Measurements from ENCODE around the gene TAF15. TPM values are rescaled to one million over a fixed set of nuclear protein-coding genes. Genes with fewer than 3 reads are reported as not detected.

The TAF15 gene
- total and polyA plus RNA-seq, 3 donors from 2014 or later, result 133 to 185 (median 160) TPM

DNA sequence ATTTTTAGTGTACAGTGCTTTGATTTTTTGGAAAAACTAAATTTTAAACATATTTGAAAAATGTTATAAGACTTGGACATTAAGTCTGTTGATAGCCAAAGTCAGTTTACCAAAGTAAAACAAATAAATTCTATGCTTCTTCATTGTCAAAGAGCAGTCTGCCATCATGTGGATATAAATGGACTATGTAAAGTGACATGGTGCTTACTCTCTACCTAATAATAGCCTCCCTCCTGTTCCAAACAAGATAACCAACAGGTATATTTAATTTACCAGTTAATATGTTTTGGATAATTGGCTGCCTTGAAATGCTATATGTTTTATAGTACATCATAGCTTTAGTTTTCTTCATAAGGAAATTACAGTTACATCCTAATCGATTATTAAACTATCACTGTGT, 15.9 kb downstream of the TAF15 start:
- H3K27ac ChIP-seq, result no peak overlapping the region
- WGBS, 2 donors, result 94 to 98% methylated on average over 1 of the region's 1 CpG
- no peaks in the 10 kb centered on the region for H3K36me3 ChIP-seq (ENCODE audit: low read depth, missing control alignments)
- H3K4me1 ChIP-seq, result no peaks in the 10 kb centered on the region
- TF ChIP-seq, protein P1, sequence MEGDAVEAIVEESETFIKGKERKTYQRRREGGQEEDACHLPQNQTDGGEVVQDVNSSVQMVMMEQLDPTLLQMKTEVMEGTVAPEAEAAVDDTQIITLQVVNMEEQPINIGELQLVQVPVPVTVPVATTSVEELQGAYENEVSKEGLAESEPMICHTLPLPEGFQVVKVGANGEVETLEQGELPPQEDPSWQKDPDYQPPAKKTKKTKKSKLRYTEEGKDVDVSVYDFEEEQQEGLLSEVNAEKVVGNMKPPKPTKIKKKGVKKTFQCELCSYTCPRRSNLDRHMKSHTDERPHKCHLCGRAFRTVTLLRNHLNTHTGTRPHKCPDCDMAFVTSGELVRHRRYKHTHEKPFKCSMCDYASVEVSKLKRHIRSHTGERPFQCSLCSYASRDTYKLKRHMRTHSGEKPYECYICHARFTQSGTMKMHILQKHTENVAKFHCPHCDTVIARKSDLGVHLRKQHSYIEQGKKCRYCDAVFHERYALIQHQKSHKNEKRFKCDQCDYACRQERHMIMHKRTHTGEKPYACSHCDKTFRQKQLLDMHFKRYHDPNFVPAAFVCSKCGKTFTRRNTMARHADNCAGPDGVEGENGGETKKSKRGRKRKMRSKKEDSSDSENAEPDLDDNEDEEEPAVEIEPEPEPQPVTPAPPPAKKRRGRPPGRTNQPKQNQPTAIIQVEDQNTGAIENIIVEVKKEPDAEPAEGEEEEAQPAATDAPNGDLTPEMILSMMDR (IDR thresholded peaks at IDR 0.05), result no peak
- TF ChIP-seq POLR2A (IDR thresholded peaks at IDR 0.05), result no peak
- no peaks in the 10 kb centered on the region for H3K9me3 ChIP-seq
- no peak overlapping the region for H3K4me3 ChIP-seq
- intact Hi-C loops (cut with DNase I; ENCODE audit: low total_unique reads), result no loop called here
- no peaks in the 10 kb centered on the region for H3K27me3 ChIP-seq
- no peak for DNase-seq

DNA sequence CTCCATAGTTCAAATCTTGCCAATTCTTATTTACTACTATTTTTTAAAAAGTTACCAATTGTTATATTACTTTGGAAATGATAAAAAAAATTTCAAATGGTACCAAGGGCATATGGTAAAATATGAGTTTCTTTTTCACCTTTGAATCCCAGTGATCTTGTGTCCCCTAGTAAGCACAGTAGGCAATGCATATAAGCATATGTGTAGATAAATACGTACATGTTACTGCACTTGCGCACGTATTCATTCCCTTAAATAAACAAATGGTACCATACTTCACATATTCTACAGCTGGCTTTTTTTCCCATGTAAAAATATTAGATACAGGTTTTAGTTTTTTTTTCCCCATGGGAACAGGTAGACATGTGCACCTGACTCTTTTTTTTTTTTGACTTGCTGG, 31.8 kb downstream of the TAF15 start:
- H3K4me3 ChIP-seq, result no peak overlapping the region
- TF ChIP-seq, protein P1 (IDR thresholded peaks at IDR 0.05), result no peak
- TF ChIP-seq POLR2A (IDR thresholded peaks at IDR 0.05), result no peak
- H3K27me3 ChIP-seq, result no peaks in the 10 kb centered on the region
- H3K9me3 ChIP-seq, result no peaks in the 10 kb centered on the region
- no peak overlapping the region for H3K27ac ChIP-seq
- WGBS, 2 donors, result 74 to 88% methylated on average over 3 of the region's 3 CpGs
- intact Hi-C loops (cut with DNase I; ENCODE audit: low total_unique reads), result no loop called here
- DNase-seq, result no peak
- H3K36me3 ChIP-seq (ENCODE audit: low read depth, missing control alignments), result no peaks in the 10 kb centered on the region
- H3K4me1 ChIP-seq, result no peaks in the 10 kb centered on the region

DNA sequence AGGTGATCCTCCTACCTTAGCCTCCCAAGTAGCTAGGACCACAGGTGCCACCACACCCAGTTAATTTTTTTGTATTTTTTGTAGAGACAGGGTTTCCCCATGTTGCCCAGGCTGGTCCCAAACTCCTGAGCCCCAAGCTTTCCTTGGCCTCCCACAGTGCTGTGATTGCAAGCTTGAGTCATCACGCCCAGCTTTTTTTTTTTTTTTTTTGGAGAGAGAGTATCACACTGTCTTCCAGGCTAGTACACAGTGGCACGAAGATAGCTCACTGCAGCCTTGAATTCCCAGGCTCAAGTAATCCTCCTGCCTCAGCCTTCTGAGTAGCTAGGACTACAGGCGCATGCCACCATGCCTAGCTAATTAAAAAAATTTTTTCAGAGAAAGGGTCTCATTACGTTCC, 32.2 kb downstream of the TAF15 start:
- WGBS, 2 donors, result 56 to 70% methylated on average over 4 of the region's 4 CpGs
- no peak overlapping the region for H3K27ac ChIP-seq
- no peaks in the 10 kb centered on the region for H3K4me1 ChIP-seq
- TF ChIP-seq, protein P1 (IDR thresholded peaks at IDR 0.05), result no peak
- TF ChIP-seq POLR2A (IDR thresholded peaks at IDR 0.05), result no peak
- no peaks in the 10 kb centered on the region for H3K36me3 ChIP-seq (ENCODE audit: low read depth, missing control alignments)
- DNase-seq, result no peak
- no peak overlapping the region for H3K4me3 ChIP-seq
- intact Hi-C loops (cut with DNase I; ENCODE audit: low total_unique reads), result no loop called here
- no peaks in the 10 kb centered on the region for H3K27me3 ChIP-seq
- no peaks in the 10 kb centered on the region for H3K9me3 ChIP-seq

DNA sequence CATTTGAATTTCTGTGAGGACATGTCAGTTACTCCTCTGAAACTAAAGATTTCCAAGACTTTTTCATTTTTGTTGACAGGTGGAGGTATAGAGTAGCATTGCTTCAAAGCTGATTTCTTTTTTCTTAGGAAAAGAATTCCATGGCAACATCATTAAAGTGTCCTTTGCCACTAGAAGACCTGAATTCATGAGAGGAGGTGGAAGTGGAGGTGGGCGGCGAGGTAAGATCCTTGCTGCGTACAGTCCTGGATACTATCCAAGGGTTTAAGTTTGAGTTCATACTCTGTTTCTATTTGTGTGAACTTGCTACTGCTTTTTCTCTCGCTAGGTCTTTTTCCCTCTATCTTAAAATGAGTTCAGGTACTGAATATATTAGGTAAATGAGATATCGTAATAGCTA, 33.0 kb downstream of the TAF15 start:
- Histone ChIP-seq H3K9me3 (no peaks in the 10 kb centered on the region), H3K27ac (no peak overlapping the region), H3K4me1 (no peaks in the 10 kb centered on the region), H3K27me3 (no peaks in the 10 kb centered on the region), H3K36me3 (ENCODE audit: low read depth, missing control alignments) (no peaks in the 10 kb centered on the region), H3K4me3 (no peak overlapping the region)
- WGBS, 2 donors, result 83 to 92% methylated on average over 5 of the region's 5 CpGs
- TF ChIP-seq POLR2A (IDR thresholded peaks at IDR 0.05), result no peak
- TF ChIP-seq, protein P1 (IDR thresholded peaks at IDR 0.05), result no peak
- intact Hi-C loops (cut with DNase I; ENCODE audit: low total_unique reads), result no loop called here
- no peak for DNase-seq

DNA sequence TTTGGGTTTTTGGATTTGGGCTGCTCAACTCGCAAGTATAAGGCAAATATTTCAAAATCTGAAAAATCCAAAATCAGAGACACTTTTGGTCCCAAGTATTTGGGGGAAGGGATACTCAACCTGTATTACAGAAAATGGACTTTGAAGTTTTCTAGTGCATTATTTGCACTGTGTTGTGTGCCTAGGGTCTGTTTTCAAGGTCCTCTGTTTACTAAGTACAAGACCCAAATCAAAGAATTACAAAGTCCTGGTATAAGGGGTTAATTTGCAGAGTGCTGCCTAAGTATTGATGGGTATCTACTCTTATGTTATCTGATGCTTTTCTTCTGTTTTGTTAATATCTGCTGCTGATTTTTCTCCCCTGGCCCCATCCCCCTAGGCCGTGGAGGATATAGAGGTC, 34.4 kb downstream of the TAF15 start:
- WGBS, 2 donors, result 94 to 96% methylated on average over 2 of the region's 2 CpGs
- intact Hi-C loops (cut with DNase I; ENCODE audit: low total_unique reads), result no loop called here
- Histone ChIP-seq H3K27me3 (no peaks in the 10 kb centered on the region), H3K9me3 (no peaks in the 10 kb centered on the region), H3K27ac (no peak overlapping the region), H3K36me3 (ENCODE audit: low read depth, missing control alignments) (no peaks in the 10 kb centered on the region), H3K4me1 (no peaks in the 10 kb centered on the region), H3K4me3 (no peak overlapping the region)
- DNase-seq, result no peak
- TF ChIP-seq POLR2A (IDR thresholded peaks at IDR 0.05), result no peak
- TF ChIP-seq, protein P1 (IDR thresholded peaks at IDR 0.05), result no peak

Measured in testis (tissue), 3 donors.